Heart right ventricle (tissue), 16 donors: ENCODE data around the gene GBGT1. TPM values are rescaled to one million over a fixed set of nuclear protein-coding genes. Genes with fewer than 3 reads are reported as not detected.

Experiments used
- ATAC-seq, 8 donors: fragments of 200-7000 bp; cut with Tn5 transposase; one replicate each; pipeline ENCODE4 v1.9.1; 2020; ENCODE audit warnings: mild to moderate bottlenecking in 8 of 8, moderate library complexity in 8 of 8, moderate number of reproducible peaks in 1 of 8
- DNase-seq, 2 donors: peaks; one replicate each; pipeline ENCODE4 v3.0.0-alpha.2; 2020
- H3K27ac ChIP-seq, 10 donors: fragments of 200-600 bp; sonication (generic) in 2 of 10; one replicate each; pipeline versions ENCODE4 v1.5.0 to v1.8.0; 2020 to 2022; ENCODE audit warnings: mild to moderate bottlenecking in 3 of 10
- H3K27me3 ChIP-seq, 7 donors: fragments of 200-600 bp; one replicate each; pipeline ENCODE4 v1.8.0; 2021 to 2022; ENCODE audit warnings: mild to moderate bottlenecking in 2 of 7
- H3K36me3 ChIP-seq, 9 donors: fragments of 200-600 bp; sonication (generic) in 1 of 9; one replicate each; pipeline versions ENCODE4 v1.5.0 to v1.8.0; 2020 to 2022; ENCODE audit warnings: mild to moderate bottlenecking in 2 of 9
- H3K4me1 ChIP-seq, 9 donors: fragments of 200-600 bp; sonication (generic) in 1 of 9; one replicate each; pipeline versions ENCODE4 v1.5.0 to v1.8.0; 2020 to 2022; ENCODE audit warnings: mild to moderate bottlenecking in 4 of 9
- H3K4me3 ChIP-seq, 10 donors: fragments of 200-600 bp; sonication (generic) in 2 of 10; one replicate each; pipeline versions ENCODE4 v1.5.0 to v1.8.0; 2020 to 2022; ENCODE audit warnings: mild to moderate bottlenecking in 7 of 10, moderate library complexity in 2 of 10
- H3K9me3 ChIP-seq, 11 donors: fragments of 200-600 bp in 10 of 11; sonication (generic) in 2 of 11; one replicate each; pipeline versions ENCODE4 v1.5.0 to v1.8.0; 2013 to 2022; ENCODE audit warnings: mild to moderate bottlenecking in 2 of 11, control low read depth in 1 of 11, moderate library complexity in 1 of 11
- CTCF ChIP-seq, 9 donors: fragments of 200-600 bp; sonication (generic) in 2 of 9; IDR thresholded peaks; one replicate each; pipeline versions ENCODE4 v1.5.0 to v1.8.0; 2021 to 2022; ENCODE audit warnings: antibody characterized with exemption in 9 of 9, mild to moderate bottlenecking in 5 of 9, moderate library complexity in 1 of 9
- WGBS, 2 donors: extraction: QIAGEN DNeasy Blood & Tissue Kit; methylation state at CpG; one replicate each; pipeline ENCODE4 v1.1.7; 2013; ENCODE audit warnings: inconsistent platforms in 1 of 2; 5-methylcytosine and 5-hydroxymethylcytosine counted together
- intact Hi-C, 10 donors: fragments of 100-400 bp; cut with DNase I; formaldehyde crosslinking; loops; one replicate each; pipeline versions ENCODE4 v1.11.1 to v1.14.2; 2022
- polyA plus RNA-seq, 2 donors: library from polyadenylated mRNA; stranded (reverse); fragments of 200-250 nt; gene quantifications; one replicate each; pipeline ENCODE4 v1.2.3, GENCODE V29; 2013
- total RNA-seq, 10 donors: library from RNA; stranded (reverse); fragmentation: NEBNext Ultra II Directional in 3 of 10; extraction: Animal tissue kit (Norgen Biotek cat#: 25700) in 3 of 10; gene quantifications; one replicate each; pipeline versions ENCODE4 v1.2.1 to v1.2.4, GENCODE V29; 2021 to 2023
- donor health status: Arrhythmogenic right ventricular cardiomyopathy.
- donor health status: ischemic (EF 13 %, LVEDD 7.1; RV severe dilation, severe dysfunction).
- donor health status: healthy with polysubstance abuse.
- donor health status: DM: no; HTN: yes; CAD: no.
- donor health status: DM: no; HTN: no; CAD: no.
- donor health status: ischemic (EF 25% LVEDD 6.9; RV normal size, moderate dysfunction).
- donor health status: ischemic (EF 25% LVEDD 5.7; RV mildly dilated, moderate dysfunction).
- donor health status: healthy.
- donor health status: DM: yes; HTN: yes; CAD: no.
- donor health status: Ischemic cardiomyopathy.
- donor health status: ischemic (EF 35%, LVEDD 5.7; RV mildly dilated, moderate dysfunction).
- donor health status: nonischemic (EF 11% LVEDD 7.7; RV severe dilation, severe dysfunction).
- donor health status: DM: yes; HTN: yes; CAD: no.
- donor health status: PGD.
- donor health status: ischemic (EF 29% LVEDD 5.4; RV normal size, mild dysfunction).
- donor health status: nonischemic (EF 23%, LVEDD 6.1; RV moderate dilation, normal function).

GBGT1 gene
- total and polyA plus RNA-seq, 12 donors: 2.5 to 14.7 (median 6.6) TPM

GRCh38 chr9:133151041-133151440, 12.7 kb downstream of the GBGT1 start:
- no peak for ATAC-seq
- Histone ChIP-seq H3K4me1 (peaks cover 15 to 32% (median 24%) of the 10 kb centered on the region in 9 donors), H3K9me3 (no peaks in the 10 kb centered on the region), H3K4me3 (no peak overlapping the region), H3K27me3 (no peaks in the 10 kb centered on the region), H3K27ac (peak overlapping the region in 3 of 10 donors; percentile 28 to 61 (median 56)), H3K36me3 (peaks cover 0 to 22% (median 0%) of the 10 kb centered on the region in 9 donors)
- no peak for DNase-seq
- intact Hi-C loops: no loop called here
- TF ChIP-seq CTCF (IDR thresholded peaks at IDR 0.05): no peak
- 95 to 96% methylated on average over 6 of the region's 6 CpGs for WGBS, 2 donors

GRCh38 chr9:133149130-133150015, 14.3 kb downstream of the GBGT1 start:
- peak; percentile 76 to 87 (median 80) for ATAC-seq
- Histone ChIP-seq H3K27me3 (no peaks in the 10 kb centered on the region), H3K4me3 (peak overlapping the region; percentile 28 to 80 (median 76)), H3K36me3 (peaks cover 0 to 5% (median 0%) of the 10 kb centered on the region in 9 donors), H3K9me3 (no peaks in the 10 kb centered on the region), H3K4me1 (peaks cover 18 to 44% (median 32%) of the 10 kb centered on the region in 9 donors), H3K27ac (peak overlapping the region; percentile 76 to 91 (median 84))
- intact Hi-C loops: loop anchor here in 9 of 10 donors (5.0 to 10.0 kb wide), 6 partner anchors 95 to 117 kb away; partner anchors contain the start of gene GTF3C5 (in 2 of the 9)
- peak; percentile 88 for DNase-seq
- WGBS, 2 donors: 3 to 5% methylated on average over 63 to 88 of the region's 95 CpGs
- TF ChIP-seq CTCF (IDR thresholded peaks at IDR 0.05): peak in 7 of 9 donors; percentile 4 to 53 (median 40)

- intact Hi-C loops: loop anchor here in 9 of 10 donors (5.0 to 10.0 kb wide), 6 partner anchors 94 to 116 kb away; partner anchors contain the start of gene GTF3C5 (in 2 of the 9)
- Histone ChIP-seq H3K4me3 (peak overlapping the region; percentile 53 to 80 (median 78)), H3K4me1 (peaks cover 20 to 53% (median 41%) of the 10 kb centered on the region in 9 donors), H3K9me3 (no peaks in the 10 kb centered on the region), H3K36me3 (no peaks in the 10 kb centered on the region), H3K27me3 (no peaks in the 10 kb centered on the region), H3K27ac (peak overlapping the region; percentile 71 to 91 (median 82))
- TF ChIP-seq CTCF (IDR thresholded peaks at IDR 0.05): no peak
- peak; percentile 5 to 31 (median 20) for ATAC-seq
- WGBS, 2 donors: 5 to 6% methylated on average over 64 of the region's 65 CpGs
- peak in 1 of 2 donors; percentile 70 for DNase-seq
Observed at GRCh38 chr9:133148199-133149129, 15.2 kb downstream of the GBGT1 start.
